GM23338 (cell line): ENCODE results near the gene DHRS13. TPM values are rescaled to one million over a fixed set of nuclear protein-coding genes. Genes with fewer than 3 reads are reported as not detected.

Experiments used
- ATAC-seq: fragments of 200-7000 bp; cut with Tn5 transposase; 3 replicates; pipeline ENCODE4 v1.9.1; 2020
- DNase-seq: peaks from one replicate; pipeline ENCODE4 v3.0.0-alpha.2; 2015; ENCODE audit warnings: low spot score
- H2AFZ ChIP-seq: fragments of 200-600 bp; sonication (generic); 2 replicates; pipeline ENCODE4 v1.8.0; 2016; ENCODE audit warnings: antibody characterized with exemption, mild to moderate bottlenecking, moderate library complexity
- H3F3A ChIP-seq: fragments of 200-600 bp; sonication (generic); replicated peaks from 2 replicates; pipeline ENCODE4 v1.8.0; 2017; ENCODE audit warnings: antibody characterized with exemption, mixed run types, low read depth
- H3K27ac ChIP-seq: fragments of 200-600 bp; sonication (generic); 2 replicates; pipeline ENCODE4 v1.6.1; 2016; ENCODE audit warnings: low read depth
- H3K27me3 ChIP-seq: fragments of 200-600 bp; sonication (generic); 2 replicates; pipeline ENCODE4 v1.8.0; 2016; ENCODE audit warnings: mild to moderate bottlenecking, mixed run types, moderate library complexity; ENCODE audit not compliant: insufficient read depth
- H3K36me3 ChIP-seq: fragments of 200-600 bp; sonication (generic); 2 replicates; pipeline ENCODE4 v1.8.0; 2016; ENCODE audit warnings: mild to moderate bottlenecking; ENCODE audit not compliant: insufficient read depth
- H3K4me1 ChIP-seq: fragments of 200-600 bp; sonication (generic); 2 replicates; pipeline ENCODE4 v1.8.0; 2016; ENCODE audit warnings: mild to moderate bottlenecking, moderate library complexity; ENCODE audit not compliant: insufficient read depth
- H3K4me2 ChIP-seq: fragments of 200-600 bp; sonication (generic); 2 replicates; pipeline ENCODE4 v1.7.1; 2017; ENCODE audit warnings: mixed run types
- H3K4me3 ChIP-seq: fragments of 200-600 bp; sonication (generic); 2 replicates; pipeline ENCODE4 v1.6.1; 2016; ENCODE audit warnings: mixed run types
- H3K79me2 ChIP-seq: fragments of 200-600 bp; sonication (generic); replicated peaks from 2 replicates; pipeline ENCODE4 v1.8.0; 2017; ENCODE audit warnings: mild to moderate bottlenecking; ENCODE audit not compliant: insufficient read depth
- H3K9me2 ChIP-seq: fragments of 200-600 bp; sonication (generic); 2 replicates; pipeline ENCODE4 v1.8.0; 2017; ENCODE audit not compliant: insufficient read depth
- H4K20me1 ChIP-seq: fragments of 200-600 bp; sonication (generic); replicated peaks from 2 replicates; pipeline ENCODE4 v1.8.0; 2017; ENCODE audit warnings: mild to moderate bottlenecking; ENCODE audit not compliant: insufficient read depth
- H3K27ac Mint-ChIP-seq: 2 replicates; pipeline ENCODE4 v1.8.0; 2020; ENCODE audit warnings: inconsistent platforms, mild to moderate bottlenecking, moderate library complexity, mixed read lengths
- H3K27me3 Mint-ChIP-seq: 3 replicates; pipeline ENCODE4 v1.8.0; 2022; ENCODE audit warnings: low read depth, mild to moderate bottlenecking, moderate library complexity, mixed read lengths, inconsistent platforms; ENCODE audit not compliant: insufficient read depth, poor library complexity
- H3K36me3 Mint-ChIP-seq: 3 replicates; pipeline ENCODE4 v1.8.0; 2021; ENCODE audit warnings: low read depth, mild to moderate bottlenecking, inconsistent platforms, moderate library complexity, mixed read lengths
- H3K4me1 Mint-ChIP-seq: 3 replicates; pipeline ENCODE4 v1.8.0; 2020; ENCODE audit warnings: mild to moderate bottlenecking, inconsistent platforms, mixed read lengths
- H3K4me3 Mint-ChIP-seq: 3 replicates; pipeline ENCODE4 v1.8.0; 2021; ENCODE audit warnings: moderate library complexity, mild to moderate bottlenecking, inconsistent platforms, mixed read lengths
- H3K9me3 Mint-ChIP-seq: 3 replicates; pipeline ENCODE4 v1.8.0; 2020; ENCODE audit warnings: moderate library complexity, mild to moderate bottlenecking, inconsistent platforms, mixed read lengths
- EZH2 ChIP-seq: fragments of 200-600 bp; sonication (generic); IDR thresholded peaks from one replicate; pipeline ENCODE4 v1.8.0; 2017; ENCODE audit warnings: antibody characterized with exemption, mild to moderate bottlenecking, low read depth; ENCODE audit not compliant: unreplicated experiment
- EZH2phosphoT487 ChIP-seq: fragments of 200-600 bp; sonication (generic); IDR thresholded peaks from one replicate; pipeline ENCODE4 v1.8.1; 2018; ENCODE audit warnings: antibody characterized with exemption; ENCODE audit not compliant: unreplicated experiment
- JUNB ChIP-seq: IDR thresholded peaks from one replicate; pipeline ENCODE4 v1.6.1; 2016; ENCODE audit warnings: antibody characterized with exemption; ENCODE audit not compliant: unreplicated experiment
- NANOG ChIP-seq: IDR thresholded peaks from 2 replicates; pipeline ENCODE4 v1.6.1; 2016; ENCODE audit warnings: antibody characterized with exemption, borderline replicate concordance
- POLR2AphosphoS5 ChIP-seq: IDR thresholded peaks from 2 replicates; pipeline ENCODE4 v1.6.1; 2016; ENCODE audit warnings: antibody characterized with exemption, low read depth
- ZNF114 ChIP-seq: fragments of 250-450 bp; sonication (Bioruptor Pico); IDR thresholded peaks from 2 replicates; pipeline ENCODE4 v1.5.0; 2020; ENCODE audit warnings: mild to moderate bottlenecking, moderate library complexity
- ZNF331 ChIP-seq: fragments of 250-450 bp; sonication (Bioruptor Pico); IDR thresholded peaks from 2 replicates; pipeline ENCODE4 v1.5.0; 2020; ENCODE audit warnings: low read depth, mild to moderate bottlenecking, moderate library complexity
- polyA plus RNA-seq: library from polyadenylated mRNA; unstranded; fragments of >200 nt; fragmentation: Nextera tagmentation; extraction: Ambion mirVana; gene quantifications from 2 replicates; pipeline ENCODE4 v1.2.1, GENCODE V29; 2016
- total RNA-seq: library from RNA; depleted of rRNA; stranded (reverse); fragments of >200 nt; shearing (Covaris generic); gene quantifications from 2 replicates; pipeline ENCODE4 v1.2.3, GENCODE V29; 2014
- TF ChIP-seq, protein P1 (sequence below): fragments of 250-450 bp; sonication (Bioruptor Pico); IDR thresholded peaks from 2 replicates; pipeline ENCODE4 v1.5.0; 2020; ENCODE audit warnings: mild to moderate bottlenecking, moderate library complexity
- TF ChIP-seq, protein P2 (sequence below): IDR thresholded peaks from one replicate; pipeline ENCODE4 v1.6.1; 2018; ENCODE audit warnings: antibody characterized with exemption; ENCODE audit not compliant: unreplicated experiment
- TF ChIP-seq, protein P3 (sequence below), 2 experiments: fragments of 200-600 bp in 1 of 2; sonication (generic) in 1 of 2; conservative IDR thresholded peaks; 2 replicates each; pipeline versions ENCODE4 v1.5.1 to v1.6.1; 2016 to 2017; ENCODE audit warnings: antibody characterized with exemption in 2 of 2, low read depth in 2 of 2, mild to moderate bottlenecking in 2 of 2, moderate library complexity in 1 of 2

Gene DHRS13
- total and polyA plus RNA-seq, 2 experiments from 2014 or later: 5.4 to 34.2 TPM

- TF ChIP-seq, protein P1, sequence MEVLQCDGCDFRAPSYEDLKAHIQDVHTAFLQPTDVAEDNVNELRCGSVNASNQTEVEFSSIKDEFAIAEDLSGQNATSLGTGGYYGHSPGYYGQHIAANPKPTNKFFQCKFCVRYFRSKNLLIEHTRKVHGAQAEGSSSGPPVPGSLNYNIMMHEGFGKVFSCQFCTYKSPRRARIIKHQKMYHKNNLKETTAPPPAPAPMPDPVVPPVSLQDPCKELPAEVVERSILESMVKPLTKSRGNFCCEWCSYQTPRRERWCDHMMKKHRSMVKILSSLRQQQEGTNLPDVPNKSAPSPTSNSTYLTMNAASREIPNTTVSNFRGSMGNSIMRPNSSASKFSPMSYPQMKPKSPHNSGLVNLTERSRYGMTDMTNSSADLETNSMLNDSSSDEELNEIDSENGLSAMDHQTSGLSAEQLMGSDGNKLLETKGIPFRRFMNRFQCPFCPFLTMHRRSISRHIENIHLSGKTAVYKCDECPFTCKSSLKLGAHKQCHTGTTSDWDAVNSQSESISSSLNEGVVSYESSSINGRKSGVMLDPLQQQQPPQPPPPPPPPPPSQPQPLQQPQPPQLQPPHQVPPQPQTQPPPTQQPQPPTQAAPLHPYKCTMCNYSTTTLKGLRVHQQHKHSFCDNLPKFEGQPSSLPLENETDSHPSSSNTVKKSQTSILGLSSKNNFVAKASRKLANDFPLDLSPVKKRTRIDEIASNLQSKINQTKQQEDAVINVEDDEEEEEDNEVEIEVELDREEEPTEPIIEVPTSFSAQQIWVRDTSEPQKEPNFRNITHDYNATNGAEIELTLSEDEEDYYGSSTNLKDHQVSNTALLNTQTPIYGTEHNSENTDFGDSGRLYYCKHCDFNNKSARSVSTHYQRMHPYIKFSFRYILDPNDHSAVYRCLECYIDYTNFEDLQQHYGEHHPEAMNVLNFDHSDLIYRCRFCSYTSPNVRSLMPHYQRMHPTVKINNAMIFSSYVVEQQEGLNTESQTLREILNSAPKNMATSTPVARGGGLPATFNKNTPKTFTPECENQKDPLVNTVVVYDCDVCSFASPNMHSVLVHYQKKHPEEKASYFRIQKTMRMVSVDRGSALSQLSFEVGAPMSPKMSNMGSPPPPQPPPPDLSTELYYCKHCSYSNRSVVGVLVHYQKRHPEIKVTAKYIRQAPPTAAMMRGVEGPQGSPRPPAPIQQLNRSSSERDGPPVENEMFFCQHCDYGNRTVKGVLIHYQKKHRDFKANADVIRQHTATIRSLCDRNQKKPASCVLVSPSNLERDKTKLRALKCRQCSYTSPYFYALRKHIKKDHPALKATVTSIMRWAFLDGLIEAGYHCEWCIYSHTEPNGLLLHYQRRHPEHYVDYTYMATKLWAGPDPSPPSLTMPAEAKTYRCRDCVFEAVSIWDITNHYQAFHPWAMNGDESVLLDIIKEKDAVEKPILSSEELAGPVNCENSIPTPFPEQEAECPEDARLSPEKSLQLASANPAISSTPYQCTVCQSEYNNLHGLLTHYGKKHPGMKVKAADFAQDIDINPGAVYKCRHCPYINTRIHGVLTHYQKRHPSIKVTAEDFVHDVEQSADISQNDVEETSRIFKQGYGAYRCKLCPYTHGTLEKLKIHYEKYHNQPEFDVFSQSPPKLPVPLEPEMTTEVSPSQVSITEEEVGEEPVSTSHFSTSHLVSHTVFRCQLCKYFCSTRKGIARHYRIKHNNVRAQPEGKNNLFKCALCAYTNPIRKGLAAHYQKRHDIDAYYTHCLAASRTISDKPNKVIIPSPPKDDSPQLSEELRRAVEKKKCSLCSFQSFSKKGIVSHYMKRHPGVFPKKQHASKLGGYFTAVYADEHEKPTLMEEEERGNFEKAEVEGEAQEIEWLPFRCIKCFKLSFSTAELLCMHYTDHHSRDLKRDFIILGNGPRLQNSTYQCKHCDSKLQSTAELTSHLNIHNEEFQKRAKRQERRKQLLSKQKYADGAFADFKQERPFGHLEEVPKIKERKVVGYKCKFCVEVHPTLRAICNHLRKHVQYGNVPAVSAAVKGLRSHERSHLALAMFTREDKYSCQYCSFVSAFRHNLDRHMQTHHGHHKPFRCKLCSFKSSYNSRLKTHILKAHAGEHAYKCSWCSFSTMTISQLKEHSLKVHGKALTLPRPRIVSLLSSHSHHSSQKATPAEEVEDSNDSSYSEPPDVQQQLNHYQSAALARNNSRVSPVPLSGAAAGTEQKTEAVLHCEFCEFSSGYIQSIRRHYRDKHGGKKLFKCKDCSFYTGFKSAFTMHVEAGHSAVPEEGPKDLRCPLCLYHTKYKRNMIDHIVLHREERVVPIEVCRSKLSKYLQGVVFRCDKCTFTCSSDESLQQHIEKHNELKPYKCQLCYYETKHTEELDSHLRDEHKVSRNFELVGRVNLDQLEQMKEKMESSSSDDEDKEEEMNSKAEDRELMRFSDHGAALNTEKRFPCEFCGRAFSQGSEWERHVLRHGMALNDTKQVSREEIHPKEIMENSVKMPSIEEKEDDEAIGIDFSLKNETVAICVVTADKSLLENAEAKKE (CRISPR knock-in tag): no peak
These were observed 22.3 kb downstream of the DHRS13 start (continued) for GRCh38 chr17:28880572-28880945.

DNA sequence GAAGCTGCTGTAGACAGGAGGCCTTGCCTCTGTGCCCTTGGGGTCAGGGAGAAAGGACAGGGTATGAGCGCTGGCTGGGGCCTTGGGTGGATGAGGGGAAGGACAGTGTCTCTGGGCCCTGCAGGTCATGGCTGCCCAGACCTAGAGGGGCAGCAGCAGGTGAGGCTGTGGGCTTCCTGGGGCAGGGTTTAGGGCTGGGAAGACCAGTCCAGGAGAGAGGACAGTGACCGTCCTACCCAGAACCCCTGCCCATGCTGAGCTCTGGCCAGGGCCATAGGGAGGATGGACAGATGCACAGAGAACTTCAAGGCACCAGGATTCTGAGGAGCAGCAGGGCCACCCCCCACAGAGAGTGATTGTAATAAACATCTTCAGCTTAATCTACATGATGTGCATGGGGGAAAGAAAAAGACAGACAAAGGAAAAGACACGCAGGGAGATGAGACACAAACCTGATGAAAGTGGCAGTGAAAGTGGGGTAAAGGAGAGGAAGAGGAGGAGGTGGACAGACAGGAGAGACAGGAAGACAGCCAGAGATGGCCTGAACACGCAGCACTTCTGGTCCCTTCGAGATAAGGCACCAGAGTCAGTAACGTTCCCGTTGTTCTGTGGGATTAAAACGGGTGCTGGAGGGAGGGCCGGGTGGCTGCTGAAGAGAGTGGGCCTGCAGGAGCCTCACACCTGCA lies 22.9 kb downstream of the DHRS13 start:
- no peaks in the 10 kb centered on the region for H4K20me1 ChIP-seq
- H3K27ac ChIP-seq: no peak overlapping the region
- Mint-ChIP-seq H3K27ac (no peak overlapping the region), H3K36me3 (peaks cover 63% of the 10 kb centered on the region), H3K9me3 (peaks cover 11% of the 10 kb centered on the region; the same call in 2 of the 3 replicates), H3K4me1 (peaks cover 11% of the 10 kb centered on the region), H3K27me3 (peaks cover 7% of the 10 kb centered on the region), H3K4me3 (no peak overlapping the region; the same call in 2 of the 3 replicates)
- H3F3A ChIP-seq: no peaks in the 10 kb centered on the region
- H3K9me2 ChIP-seq: no peaks in the 10 kb centered on the region
- no peak overlapping the region for H3K4me2 ChIP-seq
- H2AFZ ChIP-seq: no peak overlapping the region
- H3K4me3 ChIP-seq: no peak overlapping the region
- H3K36me3 ChIP-seq: no peaks in the 10 kb centered on the region; the same call in 1 of the 2 replicates
- ATAC-seq (no peak), DNase-seq (no peak)
- H3K27me3 ChIP-seq: no peaks in the 10 kb centered on the region
- H3K4me1 ChIP-seq: no peaks in the 10 kb centered on the region
- no peaks in the 10 kb centered on the region for H3K79me2 ChIP-seq
- no peak for TF ChIP-seq EZH2
- no peak for TF ChIP-seq NANOG
- TF ChIP-seq POLR2AphosphoS5: no peak
- TF ChIP-seq, protein P2, sequence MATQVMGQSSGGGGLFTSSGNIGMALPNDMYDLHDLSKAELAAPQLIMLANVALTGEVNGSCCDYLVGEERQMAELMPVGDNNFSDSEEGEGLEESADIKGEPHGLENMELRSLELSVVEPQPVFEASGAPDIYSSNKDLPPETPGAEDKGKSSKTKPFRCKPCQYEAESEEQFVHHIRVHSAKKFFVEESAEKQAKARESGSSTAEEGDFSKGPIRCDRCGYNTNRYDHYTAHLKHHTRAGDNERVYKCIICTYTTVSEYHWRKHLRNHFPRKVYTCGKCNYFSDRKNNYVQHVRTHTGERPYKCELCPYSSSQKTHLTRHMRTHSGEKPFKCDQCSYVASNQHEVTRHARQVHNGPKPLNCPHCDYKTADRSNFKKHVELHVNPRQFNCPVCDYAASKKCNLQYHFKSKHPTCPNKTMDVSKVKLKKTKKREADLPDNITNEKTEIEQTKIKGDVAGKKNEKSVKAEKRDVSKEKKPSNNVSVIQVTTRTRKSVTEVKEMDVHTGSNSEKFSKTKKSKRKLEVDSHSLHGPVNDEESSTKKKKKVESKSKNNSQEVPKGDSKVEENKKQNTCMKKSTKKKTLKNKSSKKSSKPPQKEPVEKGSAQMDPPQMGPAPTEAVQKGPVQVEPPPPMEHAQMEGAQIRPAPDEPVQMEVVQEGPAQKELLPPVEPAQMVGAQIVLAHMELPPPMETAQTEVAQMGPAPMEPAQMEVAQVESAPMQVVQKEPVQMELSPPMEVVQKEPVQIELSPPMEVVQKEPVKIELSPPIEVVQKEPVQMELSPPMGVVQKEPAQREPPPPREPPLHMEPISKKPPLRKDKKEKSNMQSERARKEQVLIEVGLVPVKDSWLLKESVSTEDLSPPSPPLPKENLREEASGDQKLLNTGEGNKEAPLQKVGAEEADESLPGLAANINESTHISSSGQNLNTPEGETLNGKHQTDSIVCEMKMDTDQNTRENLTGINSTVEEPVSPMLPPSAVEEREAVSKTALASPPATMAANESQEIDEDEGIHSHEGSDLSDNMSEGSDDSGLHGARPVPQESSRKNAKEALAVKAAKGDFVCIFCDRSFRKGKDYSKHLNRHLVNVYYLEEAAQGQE: no peak
- TF ChIP-seq ZNF114: no peak
- no peak for TF ChIP-seq ZNF331 (CRISPR knock-in tag)
- no peak for TF ChIP-seq JUNB
- no peak for TF ChIP-seq EZH2phosphoT487
- TF ChIP-seq, protein P3, sequence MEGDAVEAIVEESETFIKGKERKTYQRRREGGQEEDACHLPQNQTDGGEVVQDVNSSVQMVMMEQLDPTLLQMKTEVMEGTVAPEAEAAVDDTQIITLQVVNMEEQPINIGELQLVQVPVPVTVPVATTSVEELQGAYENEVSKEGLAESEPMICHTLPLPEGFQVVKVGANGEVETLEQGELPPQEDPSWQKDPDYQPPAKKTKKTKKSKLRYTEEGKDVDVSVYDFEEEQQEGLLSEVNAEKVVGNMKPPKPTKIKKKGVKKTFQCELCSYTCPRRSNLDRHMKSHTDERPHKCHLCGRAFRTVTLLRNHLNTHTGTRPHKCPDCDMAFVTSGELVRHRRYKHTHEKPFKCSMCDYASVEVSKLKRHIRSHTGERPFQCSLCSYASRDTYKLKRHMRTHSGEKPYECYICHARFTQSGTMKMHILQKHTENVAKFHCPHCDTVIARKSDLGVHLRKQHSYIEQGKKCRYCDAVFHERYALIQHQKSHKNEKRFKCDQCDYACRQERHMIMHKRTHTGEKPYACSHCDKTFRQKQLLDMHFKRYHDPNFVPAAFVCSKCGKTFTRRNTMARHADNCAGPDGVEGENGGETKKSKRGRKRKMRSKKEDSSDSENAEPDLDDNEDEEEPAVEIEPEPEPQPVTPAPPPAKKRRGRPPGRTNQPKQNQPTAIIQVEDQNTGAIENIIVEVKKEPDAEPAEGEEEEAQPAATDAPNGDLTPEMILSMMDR (conservative IDR thresholded peaks at IDR 0.05; ENCODE audit: low read depth in 2 of 2): no peak
